Coronary artery (tissue), 2 donors: Measurements from ENCODE around the gene MAPK10.
"Not testable (repeated sequence)": the region's sequence is repeated elsewhere in the genome, so short reads cannot be mapped to it uniquely, and the experiment has no call there.

ENCODE experiments used
- DNase-seq: peaks from one replicate; pipeline ENCODE4 v3.0.0-alpha.2; 2017; ENCODE audit warnings: low spot score
- H3K27ac ChIP-seq, 2 donors: fragments of 200-600 bp; sonication (generic); one replicate each; pipeline ENCODE4 v1.5.1; 2016 to 2019
- H3K4me3 ChIP-seq: fragments of 200-600 bp; sonication (generic); 2 replicates; pipeline ENCODE4 v1.5.1; 2016; ENCODE audit warnings: mild to moderate bottlenecking, moderate library complexity
- TF ChIP-seq, protein P1 (sequence below): fragments of 200-600 bp; sonication (generic); IDR thresholded peaks from one replicate; pipeline ENCODE4 v1.5.1; 2019; ENCODE audit warnings: antibody characterized with exemption

The MAPK10 gene

DNA sequence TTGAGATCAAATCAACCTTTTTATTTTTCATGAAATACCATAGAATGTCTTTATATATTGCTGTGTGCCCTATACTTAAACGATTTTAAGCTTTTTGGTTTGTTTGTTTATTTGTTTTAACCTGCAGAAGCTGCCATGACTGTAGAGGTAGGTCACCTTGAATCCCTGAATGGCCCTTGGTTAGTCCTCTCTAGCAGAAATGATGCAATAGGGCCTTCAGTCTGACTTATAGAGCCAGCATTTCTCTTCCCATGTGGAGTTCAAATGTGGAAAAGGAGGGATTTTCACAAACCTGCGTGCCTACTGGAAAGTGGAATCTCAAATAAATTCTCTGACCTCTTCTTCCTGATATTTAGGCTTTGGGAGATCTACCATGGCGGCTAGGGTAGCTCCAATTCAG lies 327.9 kb downstream of the MAPK10 start:
- no peak for DNase-seq
- TF ChIP-seq, protein P1, sequence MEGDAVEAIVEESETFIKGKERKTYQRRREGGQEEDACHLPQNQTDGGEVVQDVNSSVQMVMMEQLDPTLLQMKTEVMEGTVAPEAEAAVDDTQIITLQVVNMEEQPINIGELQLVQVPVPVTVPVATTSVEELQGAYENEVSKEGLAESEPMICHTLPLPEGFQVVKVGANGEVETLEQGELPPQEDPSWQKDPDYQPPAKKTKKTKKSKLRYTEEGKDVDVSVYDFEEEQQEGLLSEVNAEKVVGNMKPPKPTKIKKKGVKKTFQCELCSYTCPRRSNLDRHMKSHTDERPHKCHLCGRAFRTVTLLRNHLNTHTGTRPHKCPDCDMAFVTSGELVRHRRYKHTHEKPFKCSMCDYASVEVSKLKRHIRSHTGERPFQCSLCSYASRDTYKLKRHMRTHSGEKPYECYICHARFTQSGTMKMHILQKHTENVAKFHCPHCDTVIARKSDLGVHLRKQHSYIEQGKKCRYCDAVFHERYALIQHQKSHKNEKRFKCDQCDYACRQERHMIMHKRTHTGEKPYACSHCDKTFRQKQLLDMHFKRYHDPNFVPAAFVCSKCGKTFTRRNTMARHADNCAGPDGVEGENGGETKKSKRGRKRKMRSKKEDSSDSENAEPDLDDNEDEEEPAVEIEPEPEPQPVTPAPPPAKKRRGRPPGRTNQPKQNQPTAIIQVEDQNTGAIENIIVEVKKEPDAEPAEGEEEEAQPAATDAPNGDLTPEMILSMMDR, result no peak
- Histone ChIP-seq H3K27ac (peak overlapping the region; percentile 81 to 88), H3K4me3 (no peak overlapping the region)

DNA sequence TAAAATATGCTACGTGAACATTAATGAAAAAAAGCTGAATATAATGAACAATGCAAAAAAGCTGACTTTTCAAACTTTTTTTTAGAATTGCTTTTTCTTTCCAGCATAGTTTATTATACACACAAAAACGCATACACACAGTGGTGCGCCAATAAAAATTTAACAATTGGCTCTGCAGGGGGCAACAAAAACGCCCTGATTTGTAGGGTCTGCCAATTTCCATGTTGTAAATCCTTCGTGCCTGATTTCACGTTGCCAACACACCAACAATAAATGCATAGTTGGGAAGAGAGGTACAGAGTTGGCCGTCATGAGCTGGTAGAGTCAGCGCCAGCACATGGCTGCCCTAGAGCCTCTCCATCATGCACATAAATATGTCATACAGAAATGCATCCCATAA lies 333.1 kb downstream of the MAPK10 start:
- TF ChIP-seq, protein P1, result no peak
- H3K27ac ChIP-seq, result no peak overlapping the region
- DNase-seq, result no peak
- no peak overlapping the region for H3K4me3 ChIP-seq

DNA sequence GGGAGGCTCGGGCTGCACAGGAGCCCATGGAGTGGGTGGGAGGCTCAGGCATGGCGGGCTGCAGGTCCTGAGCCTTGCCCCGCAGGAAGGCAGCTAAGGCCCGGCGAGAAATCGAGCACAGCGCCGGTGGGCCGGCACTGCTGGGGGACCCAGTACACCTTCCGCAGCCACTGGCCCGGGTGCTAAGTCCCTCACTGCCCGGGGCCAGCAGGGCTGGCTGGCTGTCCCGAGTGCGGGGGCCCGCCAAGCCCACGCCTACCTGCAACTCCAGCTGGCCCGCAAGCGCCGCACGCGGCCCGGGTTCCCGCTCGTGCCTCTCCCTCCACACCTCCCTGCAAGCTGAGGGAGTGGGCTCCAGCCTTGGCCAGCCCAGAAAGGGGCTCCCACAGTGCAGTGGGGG lies 338.2 kb downstream of the MAPK10 start:
- not testable (repeated sequence) for DNase-seq, H3K4me3 ChIP-seq, H3K27ac ChIP-seq

DNA sequence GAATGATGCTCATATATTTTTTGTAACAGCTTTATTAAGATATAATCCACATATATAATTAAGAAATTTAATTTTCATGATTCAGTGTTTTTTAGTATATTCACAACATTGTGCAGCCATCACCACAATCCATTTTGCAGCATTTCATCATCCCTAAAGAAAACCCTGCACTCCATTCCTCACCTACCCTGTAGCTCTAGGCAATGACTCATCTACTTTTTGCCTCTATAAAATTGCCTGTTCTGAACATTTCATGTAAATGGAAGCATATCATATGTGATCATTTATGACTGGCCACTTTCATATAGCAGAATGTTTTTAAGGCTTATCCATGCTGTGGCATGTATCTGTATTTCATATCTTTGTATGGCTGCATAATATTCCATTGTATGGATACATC lies 339.9 kb downstream of the MAPK10 start:
- TF ChIP-seq, protein P1, result no peak
- no peak for DNase-seq
- Histone ChIP-seq H3K4me3 (no peak overlapping the region), H3K27ac (no peak overlapping the region)

DNA sequence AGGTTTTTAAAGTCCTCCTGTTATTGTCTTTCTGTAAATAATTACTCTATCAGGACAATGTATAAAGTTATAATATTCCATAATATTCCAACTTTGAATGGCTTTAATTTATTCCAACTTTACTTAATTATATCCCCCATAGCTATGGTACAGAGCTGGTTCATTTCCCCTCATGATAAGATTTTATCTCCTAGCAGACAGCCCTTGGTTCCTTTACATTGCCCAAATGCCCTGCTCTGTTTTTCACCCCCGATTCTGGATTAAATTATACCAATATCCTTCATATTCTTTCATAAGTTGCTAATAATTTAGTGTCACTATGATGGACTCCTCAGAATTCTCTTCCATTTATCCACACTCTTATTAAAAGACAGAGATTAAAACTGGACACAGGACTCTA lies 340.5 kb downstream of the MAPK10 start:
- TF ChIP-seq, protein P1, result no peak
- Histone ChIP-seq H3K27ac (no peak overlapping the region), H3K4me3 (no peak overlapping the region)
- no peak for DNase-seq

DNA sequence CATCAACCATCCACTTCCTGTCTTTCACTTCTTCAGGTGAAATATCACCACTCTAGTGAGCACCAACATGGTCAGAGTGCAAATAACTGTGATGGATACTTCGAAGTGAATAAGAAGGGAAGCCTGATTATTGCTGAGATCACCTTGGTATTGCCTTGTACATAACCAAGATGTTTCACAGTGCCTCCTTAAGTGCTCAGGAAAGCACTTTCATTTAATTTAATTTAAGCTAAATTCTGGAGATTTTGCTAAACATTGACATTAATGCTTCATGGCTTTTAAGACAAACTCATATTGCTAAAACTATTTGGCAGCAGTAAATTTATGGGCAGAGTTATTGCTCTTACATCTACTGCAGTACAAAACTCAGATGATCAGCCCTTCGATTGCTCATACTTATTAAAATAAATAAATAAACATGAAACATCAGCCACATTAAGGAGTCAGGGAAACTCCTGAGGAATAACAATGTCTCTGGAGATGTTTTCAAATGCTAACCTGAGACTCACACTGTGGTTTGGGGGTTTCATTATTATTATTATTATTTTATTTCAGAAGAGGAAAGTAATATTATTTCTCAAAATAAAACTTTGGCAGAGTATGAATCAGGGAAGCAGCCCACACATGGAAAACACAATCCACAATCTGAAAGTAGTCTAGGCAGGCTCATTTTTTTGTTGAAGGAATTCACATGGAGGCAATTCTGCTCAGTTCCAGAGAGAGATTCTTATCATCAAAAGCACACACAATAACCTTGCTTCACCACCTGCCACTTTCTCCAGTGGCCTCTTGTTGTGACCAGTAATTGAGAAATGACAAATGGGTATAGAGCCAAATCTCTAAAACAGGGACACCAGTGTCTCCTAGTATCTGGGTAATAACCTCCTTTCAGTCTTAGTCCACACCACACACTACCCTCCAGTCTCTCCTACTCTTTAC lies 344.2 kb downstream of the MAPK10 start:
- H3K27ac ChIP-seq, result no peak overlapping the region
- TF ChIP-seq, protein P1, result no peak
- DNase-seq, result no peak

DNA sequence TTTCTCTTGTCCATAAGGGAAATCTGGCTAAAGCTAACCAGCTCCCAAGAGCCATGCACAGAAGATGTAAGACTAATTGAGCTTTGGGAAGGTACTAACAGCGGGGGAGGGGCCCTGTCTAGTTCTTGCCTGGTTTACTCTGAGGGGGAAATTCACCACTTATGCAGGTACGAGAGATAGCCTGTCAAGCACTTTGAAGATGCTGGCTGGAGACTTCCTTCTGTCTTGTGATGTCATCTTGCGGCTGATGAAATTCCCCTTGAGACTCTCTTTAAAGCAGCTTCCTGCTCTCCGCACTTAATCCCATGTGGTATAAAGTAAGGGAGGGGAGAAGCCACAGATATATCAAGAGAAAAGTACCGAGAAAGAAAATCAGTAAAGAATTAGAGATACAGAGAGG lies 345.3 kb downstream of the MAPK10 start:
- no peak overlapping the region for H3K27ac ChIP-seq
- TF ChIP-seq, protein P1, result no peak
- no peak for DNase-seq
- H3K4me3 ChIP-seq, result no peak overlapping the region

More for the DNA sequence above, 344.2 kb downstream of the MAPK10 start:
- H3K4me3 ChIP-seq, result no peak overlapping the region
